Head of caudate nucleus (tissue), 42 donors: ENCODE data around the gene MAST4.

Experiments
- DNase-seq, 42 donors: peaks; one replicate each; pipeline versions ENCODE4 v3.0.0 to v3.0.0-alpha.2; 2020 to 2021; ENCODE audit warnings: mixed read lengths in 7 of 42
- intact Hi-C: fragments of 100-400 bp; cut with DNase I; formaldehyde crosslinking; loops from one replicate; pipeline ENCODE4 v1.15.0; 2022

The MAST4 gene

DNA sequence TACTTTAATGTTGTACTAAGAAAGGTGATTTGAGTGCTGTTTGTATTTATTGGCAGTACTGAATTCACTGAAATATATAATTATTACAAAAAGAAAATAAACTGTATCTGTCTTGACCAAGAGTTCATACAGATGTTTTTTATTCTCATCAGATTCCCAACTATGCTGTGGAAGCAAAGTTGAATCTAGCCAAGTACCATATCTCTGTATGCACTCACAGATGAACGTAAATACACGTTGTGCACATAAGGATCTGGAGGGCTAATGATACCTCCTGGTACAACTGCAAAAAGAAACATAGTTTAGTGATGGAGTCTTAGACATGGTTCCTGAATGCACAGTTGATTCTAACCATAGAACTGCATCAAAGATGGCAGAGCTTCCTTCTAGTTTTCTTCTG is 431.0 kb downstream of the MAST4 start:
- no peak for DNase-seq
- intact Hi-C loops: no loop called here

- intact Hi-C loops: no loop called here
- DNase-seq: no peak
These were observed 432.2 kb downstream of the MAST4 start for GRCh38 chr5:67028371-67028770.

DNA sequence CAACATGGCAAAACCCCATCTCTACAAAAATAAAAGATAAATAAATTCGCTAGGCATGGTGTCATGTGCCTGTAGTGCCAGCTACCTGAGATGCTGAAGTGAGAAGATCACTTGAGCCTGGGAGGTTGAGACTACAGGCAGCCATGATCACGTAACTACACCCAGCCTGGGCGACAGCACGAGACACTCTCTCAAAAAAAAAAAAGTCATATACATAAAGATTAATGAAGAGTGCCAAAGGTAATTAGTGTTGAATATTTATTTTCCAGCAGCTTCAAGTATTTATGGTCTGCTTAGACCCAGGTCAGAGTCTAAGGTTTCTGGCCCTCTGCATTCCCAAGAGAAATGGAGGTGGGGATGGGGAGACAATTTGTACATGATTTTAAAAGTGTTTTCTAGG is 432.7 kb downstream of the MAST4 start:
- intact Hi-C loops: no loop called here
- no peak for DNase-seq

DNA sequence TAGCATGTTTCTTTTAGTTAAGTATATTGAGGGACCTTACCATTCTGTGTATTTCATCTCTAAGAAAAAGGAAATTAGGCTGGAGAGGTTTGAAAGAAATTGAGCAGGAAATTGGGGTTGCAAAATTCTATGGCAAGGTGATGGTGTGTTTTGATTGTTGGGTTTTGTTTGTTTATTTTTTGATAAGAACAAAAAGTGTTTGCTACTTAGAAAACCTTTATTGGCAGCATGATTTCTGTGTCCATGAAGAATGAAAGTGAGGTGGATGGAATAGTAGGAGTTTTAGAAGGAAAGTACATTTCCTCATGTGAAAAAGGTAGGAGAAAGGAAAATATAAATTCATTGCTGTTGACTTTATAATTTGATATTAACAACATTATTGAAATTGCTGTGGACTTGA is 433.3 kb downstream of the MAST4 start:
- DNase-seq: no peak
- intact Hi-C loops: no loop called here

DNA sequence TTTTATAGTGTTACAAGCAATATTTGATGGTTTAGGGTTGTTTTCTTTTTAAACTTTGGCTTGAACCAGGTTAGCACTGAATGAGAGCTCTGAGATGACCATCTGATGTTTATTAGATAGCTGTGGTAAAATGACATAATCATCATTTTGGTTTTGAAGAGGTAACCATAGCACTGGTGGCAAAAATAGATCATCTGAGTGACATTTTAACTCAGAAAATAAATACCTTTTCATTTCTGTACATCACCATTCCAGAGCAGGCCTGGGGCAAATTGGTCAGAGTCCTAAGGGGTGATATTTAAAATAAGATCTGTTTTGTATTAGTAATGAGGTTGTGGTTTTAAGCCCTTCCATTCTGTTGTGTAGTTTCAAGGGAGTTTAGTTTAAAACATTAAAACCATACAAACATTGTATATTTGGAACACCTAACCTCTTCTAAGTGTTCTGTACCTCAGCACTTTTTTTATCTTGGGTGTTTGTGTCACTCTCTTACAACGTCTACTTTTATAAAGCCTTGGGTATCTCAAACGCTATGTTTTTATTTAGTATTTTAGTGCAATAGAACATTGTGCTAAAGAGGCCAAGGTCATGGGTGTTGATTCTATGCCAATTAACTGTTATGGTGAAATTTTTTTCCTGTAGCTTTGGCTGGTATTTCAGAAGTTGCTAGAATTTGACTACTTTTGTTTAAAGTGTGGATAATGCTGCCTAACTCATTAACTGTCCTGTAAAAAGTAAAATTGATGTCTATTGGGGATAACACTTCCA is 434.3 kb downstream of the MAST4 start:
- DNase-seq: no peak

GRCh38 chr5:67031057-67031443 is 434.9 kb downstream of the MAST4 start:
- DNase-seq: no peak
- intact Hi-C loops: no loop called here

More for the DNA sequence above, 434.3 kb downstream of the MAST4 start:
- intact Hi-C loops: no loop called here

DNA sequence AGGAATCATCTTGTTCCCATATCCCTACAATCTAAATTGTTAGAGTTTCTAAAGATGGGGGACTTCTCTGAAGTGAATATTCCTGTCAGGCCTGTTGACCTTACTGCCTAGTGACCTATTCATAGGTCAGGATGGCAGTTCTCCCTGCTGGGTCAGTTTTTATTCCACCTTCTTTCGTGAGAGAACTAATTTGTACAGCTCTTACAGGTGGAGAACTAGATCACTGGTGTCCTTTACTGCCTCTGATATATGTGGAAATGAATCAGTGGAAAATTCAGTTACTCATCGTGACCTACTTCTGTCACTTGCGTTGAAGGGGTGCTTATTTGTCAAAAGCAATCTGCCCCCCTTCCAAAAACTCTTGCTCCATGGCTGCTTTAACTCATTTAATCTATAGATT is 435.5 kb downstream of the MAST4 start:
- intact Hi-C loops: no loop called here
- DNase-seq: no peak

GRCh38 chr5:67032921-67033664 is 436.9 kb downstream of the MAST4 start:
- no peak for DNase-seq
- intact Hi-C loops: no loop called here

- intact Hi-C loops: no loop called here
- DNase-seq: no peak
These were observed 437.9 kb downstream of the MAST4 start for GRCh38 chr5:67033880-67034651.

- intact Hi-C loops: no loop called here
- no peak for DNase-seq
These were observed 439.0 kb downstream of the MAST4 start for GRCh38 chr5:67035098-67035740.

- intact Hi-C loops: no loop called here
These were observed 441.0 kb downstream of the MAST4 start for GRCh38 chr5:67037171-67037570.

DNA sequence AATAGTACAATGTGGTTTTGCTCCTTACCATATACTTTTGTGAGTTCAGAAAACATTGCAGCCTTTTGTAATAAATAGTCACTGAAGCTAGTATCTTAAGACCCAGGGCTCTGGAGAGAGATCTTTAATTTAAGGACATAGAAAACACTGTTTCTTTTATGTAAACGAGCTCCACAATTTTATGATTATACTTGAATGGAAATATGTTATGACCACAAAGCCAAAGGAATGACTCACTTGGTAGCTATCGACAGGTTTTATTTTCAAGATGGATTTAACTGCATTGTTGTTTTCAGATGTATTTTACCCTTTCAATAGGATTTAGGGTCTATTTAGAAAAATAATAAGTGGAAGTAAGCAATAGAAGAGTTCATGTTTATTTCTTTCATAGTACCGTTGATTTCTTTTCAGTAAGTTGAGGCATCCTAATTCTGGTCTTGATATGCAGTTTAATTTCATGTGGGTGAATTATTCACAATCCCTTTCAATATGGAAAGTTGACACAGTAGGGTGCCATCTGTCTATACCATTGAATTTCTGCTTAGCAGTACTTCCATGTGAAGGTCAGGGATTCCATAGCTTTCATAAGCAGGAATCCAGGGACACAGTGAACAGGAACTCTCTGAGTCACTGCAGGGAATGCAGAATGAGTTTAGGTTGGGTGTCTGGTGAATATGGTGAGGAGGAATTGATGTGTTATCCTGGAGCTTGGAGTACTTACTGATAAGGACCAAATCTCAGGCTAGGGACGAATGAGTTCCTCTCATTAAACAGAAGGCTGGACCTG is 442.8 kb downstream of the MAST4 start:
- no peak for DNase-seq
- intact Hi-C loops: no loop called here

More at GRCh38 chr5:67037171-67037570, 441.0 kb downstream of the MAST4 start:
- no peak for DNase-seq

DNA sequence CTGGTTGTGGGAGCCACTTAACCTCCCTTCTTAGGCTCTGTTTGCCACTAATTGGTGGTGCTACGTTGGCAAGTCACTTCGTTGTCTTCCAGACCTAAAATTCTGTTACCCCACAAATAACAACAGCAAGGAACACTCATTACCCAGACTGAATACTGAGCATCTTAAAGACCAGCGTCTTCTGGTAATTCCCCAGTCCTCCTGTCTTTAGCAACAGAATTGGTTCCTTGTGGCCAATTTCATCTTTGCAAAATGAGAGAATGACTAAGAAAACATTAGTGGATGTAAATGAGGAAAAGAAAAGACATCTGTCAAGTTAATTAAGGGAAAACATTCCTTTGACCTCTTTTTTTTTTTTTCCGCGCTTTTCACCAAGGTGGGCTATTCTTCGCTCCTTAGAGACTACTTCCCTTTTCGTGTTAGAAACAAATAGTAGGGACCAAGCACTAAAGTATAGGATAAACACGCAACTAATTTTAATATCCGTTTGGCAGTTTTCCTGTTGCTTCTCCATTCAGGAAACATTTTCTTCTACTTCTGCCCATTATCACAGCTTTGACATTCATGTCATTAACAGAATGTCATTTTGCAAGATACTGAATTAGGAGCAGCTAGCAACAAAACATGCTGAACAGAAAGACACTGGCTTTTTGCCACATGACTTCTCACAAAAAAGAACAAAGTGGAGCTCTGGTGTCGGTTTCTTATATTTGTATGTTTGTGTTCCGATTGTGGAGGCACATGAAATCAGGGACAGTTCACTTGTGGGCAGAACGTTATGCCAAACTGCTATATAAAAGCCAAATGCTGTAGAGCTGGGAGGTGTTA is 446.2 kb downstream of the MAST4 start:
- DNase-seq: no peak
- intact Hi-C loops: no loop called here

- intact Hi-C loops: no loop called here
- no peak for DNase-seq
These were observed 447.8 kb downstream of the MAST4 start for GRCh38 chr5:67043796-67044511.

DNA sequence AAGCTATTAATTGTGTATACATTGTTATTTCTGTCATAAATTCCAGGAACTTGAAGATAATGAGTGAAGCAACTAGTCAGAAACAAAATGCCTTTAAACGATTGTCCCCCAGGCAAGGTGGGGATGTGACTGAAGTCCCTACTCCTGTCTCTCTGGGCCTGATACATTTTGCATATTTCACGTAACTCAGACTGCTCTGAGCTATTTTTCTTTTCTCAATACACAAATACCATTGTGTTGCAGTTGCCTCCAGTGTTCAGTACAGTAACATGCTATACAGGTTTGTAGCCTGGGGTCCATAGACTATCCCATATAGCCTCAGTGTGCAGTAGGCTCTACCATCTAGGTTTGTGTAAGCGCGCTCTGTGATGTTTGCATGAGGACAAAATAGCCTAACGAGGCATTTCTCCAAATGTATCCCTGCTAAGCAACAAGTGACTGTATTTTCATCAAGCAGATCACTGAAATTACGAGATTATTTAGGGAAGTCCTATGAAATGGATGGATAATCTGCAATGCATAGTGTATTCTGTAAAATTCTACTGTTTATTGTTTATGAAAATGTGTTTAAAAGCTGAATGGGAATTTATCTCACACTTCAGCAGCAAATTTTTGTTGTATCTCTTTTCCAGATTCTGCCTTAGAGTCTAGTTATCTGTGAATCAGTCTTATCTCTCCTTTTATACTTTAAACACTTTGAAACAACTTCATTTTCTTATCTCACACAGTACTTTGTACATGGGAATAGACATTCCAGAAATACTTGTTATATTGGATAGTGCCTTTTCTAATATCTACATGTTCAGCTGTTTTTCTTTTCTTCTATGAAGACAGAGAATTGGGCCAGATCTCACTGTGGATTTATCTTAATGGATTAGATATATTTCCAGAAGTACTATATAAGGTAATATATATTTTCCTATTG is 449.9 kb downstream of the MAST4 start:
- no peak for DNase-seq
- intact Hi-C loops: no loop called here

DNA sequence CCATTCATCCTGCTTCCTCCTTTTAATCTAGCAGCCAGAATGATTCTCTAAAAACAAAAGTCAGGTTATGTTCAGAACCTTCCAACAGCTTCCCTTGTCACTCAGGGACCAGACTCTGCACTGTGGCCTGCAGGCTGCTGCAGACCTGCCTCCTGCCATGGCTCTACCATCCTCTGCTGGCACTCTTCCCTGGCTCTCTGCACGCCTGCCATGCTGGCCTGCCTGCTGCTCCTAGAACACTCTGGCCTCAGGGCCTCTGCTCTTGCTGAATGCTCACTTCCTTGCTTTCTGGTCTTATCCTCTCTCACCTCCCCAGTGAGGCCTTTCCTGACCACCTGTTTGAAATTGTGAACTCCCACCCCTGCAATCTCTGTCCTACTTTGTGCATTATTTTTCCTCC is 451.0 kb downstream of the MAST4 start:
- intact Hi-C loops: no loop called here
- DNase-seq: peak in 33 of 42 donors; percentile 7 to 66 (median 33)
